PC-9 (cell line): ENCODE results near the gene TRAPPC3L. TPM values are rescaled to one million over a fixed set of nuclear protein-coding genes. Genes with fewer than 3 reads are reported as not detected.

Source experiments
- BruUV-seq: library from RNA; stranded (reverse); fragments of 400-500 nt; replicated peaks from 2 replicates; lab custom pipeline; 2021; lab: Mats Ljungman, UMichigan
- CTCF ChIA-PET: fragments of 300-600 bp; sonication (Branson Sonifier 250); formaldehyde crosslinking; loops from one replicate; lab custom pipeline; 2022; ENCODE audit warnings: antibody characterized with exemption; lab: Charles Lee
- POLR2A ChIA-PET: fragments of 300-600 bp; sonication (Branson Sonifier 250); formaldehyde crosslinking; loops from one replicate; lab custom pipeline; 2022; ENCODE audit warnings: antibody characterized with exemption; ENCODE audit not compliant: unreplicated experiment; lab: Charles Lee
- DNase-seq, 2 experiments: peaks; one replicate each; pipeline versions ENCODE4 v3.0.0 to v3.0.0-alpha.2; 2015 to 2022; ENCODE audit warnings: mixed read lengths in 1 of 2
- H2AFZ ChIP-seq: fragments of 200-600 bp; sonication (generic); 2 replicates; pipeline ENCODE4 v1.8.1; 2017; ENCODE audit warnings: antibody characterized with exemption
- H3F3A ChIP-seq: fragments of 200-600 bp; sonication (generic); 2 replicates; pipeline ENCODE4 v1.8.1; 2017; ENCODE audit warnings: antibody characterized with exemption, mild to moderate bottlenecking, low read depth; ENCODE audit not compliant: insufficient read depth
- H3K27ac ChIP-seq: fragments of 200-600 bp; sonication (generic); 2 replicates; pipeline ENCODE4 v1.6.1; 2016; ENCODE audit warnings: mixed run types
- H3K27me3 ChIP-seq: fragments of 200-600 bp; sonication (generic); 2 replicates; pipeline ENCODE4 v1.6.1; 2016; ENCODE audit warnings: low read depth, mixed run types; ENCODE audit not compliant: insufficient read depth
- H3K36me3 ChIP-seq: fragments of 200-600 bp; sonication (generic); 2 replicates; pipeline ENCODE4 v1.6.1; 2016; ENCODE audit warnings: low read depth, mixed run types
- H3K4me1 ChIP-seq: fragments of 200-600 bp; sonication (generic); replicated peaks from 2 replicates; pipeline ENCODE4 v1.6.1; 2016; ENCODE audit warnings: mixed run types; ENCODE audit not compliant: insufficient read depth
- H3K4me2 ChIP-seq: fragments of 200-600 bp; sonication (generic); 2 replicates; pipeline ENCODE4 v1.6.1; 2017; ENCODE audit warnings: mixed run types
- H3K4me3 ChIP-seq: fragments of 200-600 bp; sonication (generic); 2 replicates; pipeline ENCODE4 v1.6.1; 2016; ENCODE audit warnings: mixed run types
- H3K79me2 ChIP-seq: fragments of 200-600 bp; sonication (generic); 2 replicates; pipeline ENCODE4 v1.6.1; 2017; ENCODE audit warnings: low read depth, mixed run types
- H3K9me2 ChIP-seq: fragments of 200-600 bp; sonication (generic); 2 replicates; pipeline ENCODE4 v1.8.1; 2017; ENCODE audit warnings: mild to moderate bottlenecking; ENCODE audit not compliant: insufficient read depth
- H3K9me3 ChIP-seq: fragments of 200-600 bp; sonication (generic); 2 replicates; pipeline ENCODE4 v1.8.1; 2016; ENCODE audit warnings: low read depth; ENCODE audit not compliant: insufficient read depth
- H4K20me1 ChIP-seq: fragments of 200-600 bp; sonication (generic); 2 replicates; pipeline ENCODE4 v1.8.1; 2017; ENCODE audit not compliant: insufficient read depth
- CTCF ChIP-seq: fragments of 200-600 bp; sonication (generic); conservative IDR thresholded peaks from 2 replicates; pipeline ENCODE4 v1.6.1; 2017; ENCODE audit warnings: mixed run types, antibody characterized with exemption, mild to moderate bottlenecking, moderate library complexity
- EZH2 ChIP-seq: fragments of 200-600 bp; sonication (generic); IDR thresholded peaks from 2 replicates; pipeline ENCODE4 v1.8.0; 2017; ENCODE audit warnings: antibody characterized with exemption, low read depth
- intact Hi-C: fragments of 100-400 bp; cut with micrococcal nuclease; formaldehyde crosslinking; loops from one replicate; pipeline ENCODE4 v1.10.0; 2022; ENCODE audit not compliant: unreplicated experiment
- total RNA-seq: library from RNA; stranded (reverse); gene quantifications from 2 replicates; pipeline ENCODE4 v1.2.3, GENCODE V29; 2021

TRAPPC3L gene
- total RNA-seq, 1 experiment from 2014 or later = not detected

GRCh38 chr6:116553451-116553850 lies 8.0 kb upstream of the TRAPPC3L start, which contains the start of gene CALHM4:
TSS of gene CALHM4 (plus strand) at chr6:116553751. CDS start at chr6:116553794, 43 bp downstream.
- no TSS peak for BruUV-seq
- Histone ChIP-seq H2AFZ (no peak within 1 kb of the TSS), H3K27ac (no peak within 1 kb of the TSS), H3K4me1 (peaks cover 12% of the 10 kb centered on the region; the same call in 1 of the 2 replicates), H3K79me2 (no peaks in the 10 kb centered on the region), H3K36me3 (no peaks in the 10 kb centered on the region), H4K20me1 (no peaks in the 10 kb centered on the region), H3K4me3 (no peak within 1 kb of the TSS), H3K9me2 (no peaks in the 10 kb centered on the region), H3K27me3 (no peaks in the 10 kb centered on the region), H3K9me3 (no peaks in the 10 kb centered on the region), H3F3A (peaks cover 11% of the 10 kb centered on the region; the same call in 1 of the 2 replicates), H3K4me2 (no peak within 1 kb of the TSS)
- intact Hi-C loops = no loop called here
- no peak for DNase-seq
- ChIA-PET CTCF (no interaction called here), POLR2A (no interaction called here)
- no peak for TF ChIP-seq CTCF
- TF ChIP-seq EZH2 = no peak

- POLR2A ChIA-PET = no interaction called here
- Histone ChIP-seq H3K4me1 (no peaks in the 10 kb centered on the region), H3K27me3 (no peaks in the 10 kb centered on the region), H2AFZ (no peak overlapping the region), H3K79me2 (no peaks in the 10 kb centered on the region), H3K4me2 (no peak overlapping the region), H3K36me3 (no peaks in the 10 kb centered on the region), H4K20me1 (no peaks in the 10 kb centered on the region), H3K4me3 (no peak overlapping the region), H3K9me3 (no peaks in the 10 kb centered on the region), H3F3A (no peaks in the 10 kb centered on the region), H3K27ac (no peak overlapping the region), H3K9me2 (no peaks in the 10 kb centered on the region)
- intact Hi-C loops = no loop called here
- BruUV-seq = no TSS peak
- CTCF ChIA-PET = no interaction called here
- no peak for DNase-seq
- TF ChIP-seq CTCF (no peak), EZH2 (no peak)
Observed at GRCh38 chr6:116550796-116551195, 5.3 kb upstream of the TRAPPC3L start.

GRCh38 chr6:116547358-116547757 lies 1.9 kb upstream of the TRAPPC3L start:
- Histone ChIP-seq H3K4me1 (no peaks in the 10 kb centered on the region), H2AFZ (no peak overlapping the region), H4K20me1 (no peaks in the 10 kb centered on the region), H3K4me2 (no peak overlapping the region), H3K9me2 (no peaks in the 10 kb centered on the region), H3K79me2 (no peaks in the 10 kb centered on the region), H3K9me3 (no peaks in the 10 kb centered on the region), H3F3A (no peaks in the 10 kb centered on the region), H3K27me3 (no peaks in the 10 kb centered on the region), H3K27ac (no peak overlapping the region), H3K4me3 (no peak overlapping the region), H3K36me3 (no peaks in the 10 kb centered on the region)
- ChIA-PET POLR2A (no interaction called here), CTCF (no interaction called here)
- TF ChIP-seq EZH2 (no peak), CTCF (no peak)
- intact Hi-C loops = no loop called here
- no peak for DNase-seq
- BruUV-seq = no TSS peak
